Choroid plexus epithelial cell (primary cell): ENCODE results near the gene TMEM272.

ENCODE experiments used
- DNase-seq: peaks from one replicate; pipeline ENCODE4 v3.0.0-alpha.2; 2010; ENCODE audit warnings: low read depth
- H3K4me3 ChIP-seq: 2 replicates; pipeline ENCODE4 v1.5.1; 2011; ENCODE audit warnings: low read depth, mild to moderate bottlenecking, control low read depth, low read length, moderate library complexity
- TF ChIP-seq, protein P1 (sequence below): conservative IDR thresholded peaks from 2 replicates; pipeline ENCODE4 v1.5.1; 2011; ENCODE audit warnings: low read depth, mild to moderate bottlenecking, control low read depth, inconsistent platforms, low read length, moderate library complexity

Gene TMEM272

DNA sequence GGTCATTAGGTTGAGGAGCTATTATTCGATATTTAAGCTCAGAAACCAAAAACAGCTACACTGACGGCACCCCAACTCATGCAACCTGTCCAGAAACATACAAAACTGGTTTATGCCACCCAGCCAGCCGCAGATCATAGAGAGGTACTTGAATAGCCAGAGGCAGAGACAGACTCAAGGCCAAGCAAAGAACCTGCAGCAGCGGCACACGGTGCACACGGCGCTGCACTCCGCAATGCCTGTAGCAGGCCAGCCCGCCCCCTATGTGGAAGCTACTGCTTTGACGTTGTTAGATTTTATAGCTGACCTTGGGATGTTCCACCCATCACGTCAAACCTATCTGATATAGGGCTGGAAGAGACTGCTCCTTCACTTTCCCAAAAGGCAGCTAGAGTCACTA lies 29.1 kb downstream of the TMEM272 start:
- no peak overlapping the region for H3K4me3 ChIP-seq
- TF ChIP-seq, protein P1, sequence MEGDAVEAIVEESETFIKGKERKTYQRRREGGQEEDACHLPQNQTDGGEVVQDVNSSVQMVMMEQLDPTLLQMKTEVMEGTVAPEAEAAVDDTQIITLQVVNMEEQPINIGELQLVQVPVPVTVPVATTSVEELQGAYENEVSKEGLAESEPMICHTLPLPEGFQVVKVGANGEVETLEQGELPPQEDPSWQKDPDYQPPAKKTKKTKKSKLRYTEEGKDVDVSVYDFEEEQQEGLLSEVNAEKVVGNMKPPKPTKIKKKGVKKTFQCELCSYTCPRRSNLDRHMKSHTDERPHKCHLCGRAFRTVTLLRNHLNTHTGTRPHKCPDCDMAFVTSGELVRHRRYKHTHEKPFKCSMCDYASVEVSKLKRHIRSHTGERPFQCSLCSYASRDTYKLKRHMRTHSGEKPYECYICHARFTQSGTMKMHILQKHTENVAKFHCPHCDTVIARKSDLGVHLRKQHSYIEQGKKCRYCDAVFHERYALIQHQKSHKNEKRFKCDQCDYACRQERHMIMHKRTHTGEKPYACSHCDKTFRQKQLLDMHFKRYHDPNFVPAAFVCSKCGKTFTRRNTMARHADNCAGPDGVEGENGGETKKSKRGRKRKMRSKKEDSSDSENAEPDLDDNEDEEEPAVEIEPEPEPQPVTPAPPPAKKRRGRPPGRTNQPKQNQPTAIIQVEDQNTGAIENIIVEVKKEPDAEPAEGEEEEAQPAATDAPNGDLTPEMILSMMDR = no peak
- no peak for DNase-seq

DNA sequence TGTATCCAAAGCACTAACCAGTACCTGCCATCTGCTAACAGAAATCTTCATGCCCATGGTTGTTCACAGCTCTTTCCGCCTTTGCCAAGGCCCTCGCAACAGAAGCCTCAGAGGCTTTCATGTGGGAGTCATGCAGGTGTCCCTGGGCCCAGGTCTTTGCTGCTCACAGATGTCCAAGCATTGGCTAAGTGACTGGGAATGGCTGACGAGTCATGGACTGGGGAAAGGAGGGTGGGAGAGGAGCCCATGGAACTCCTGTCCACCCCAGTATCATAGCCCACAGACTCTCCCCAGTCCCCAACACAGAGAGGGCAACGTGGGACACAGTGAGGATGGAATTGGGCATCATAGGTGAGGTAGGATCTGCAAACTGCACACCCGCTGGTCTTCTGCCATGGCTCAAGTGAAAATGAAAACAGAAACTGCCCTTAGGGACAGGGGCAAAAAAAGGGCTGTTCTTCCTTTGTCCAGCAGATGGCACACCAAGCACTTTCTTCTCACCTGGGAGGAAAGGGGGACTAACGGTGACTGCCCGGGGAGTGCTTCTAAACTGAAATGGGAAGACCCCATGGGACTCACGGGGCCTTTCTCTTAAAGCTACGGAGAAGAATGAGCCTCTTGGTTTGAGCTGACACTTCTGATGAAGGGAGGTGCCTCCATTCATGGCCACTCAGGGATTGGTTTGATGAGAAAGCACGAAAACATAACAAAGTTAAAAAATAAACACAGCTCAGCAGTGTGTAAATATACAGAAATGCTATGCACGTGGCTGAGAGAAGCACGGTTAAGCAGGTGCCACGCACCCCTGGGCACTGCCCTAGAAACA lies 29.9 kb downstream of the TMEM272 start:
- peak overlapping the region; percentile 33 for H3K4me3 ChIP-seq
- TF ChIP-seq, protein P1 = peak; percentile 95
- peak; percentile 74 for DNase-seq

DNA sequence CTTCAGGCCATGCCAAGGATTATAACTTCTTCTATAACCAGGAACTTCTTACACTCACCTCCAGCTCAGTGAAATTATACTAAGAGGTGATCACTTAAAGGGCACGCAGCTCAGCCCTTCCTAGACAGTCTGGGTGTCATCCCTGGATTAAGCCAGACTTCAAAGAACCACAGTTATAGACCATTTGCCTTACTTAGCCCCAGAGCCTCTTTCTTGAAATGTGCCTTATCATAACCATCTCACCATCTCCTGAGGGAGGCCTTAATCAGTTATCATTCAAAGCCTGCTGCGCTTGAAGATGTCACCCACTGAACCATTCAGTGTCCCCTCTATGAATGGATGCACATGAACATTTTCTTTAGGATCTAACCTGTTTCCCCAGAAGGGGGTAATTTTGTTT lies 30.9 kb downstream of the TMEM272 start:
- TF ChIP-seq, protein P1 = no peak
- H3K4me3 ChIP-seq = no peak overlapping the region
- no peak for DNase-seq

DNA sequence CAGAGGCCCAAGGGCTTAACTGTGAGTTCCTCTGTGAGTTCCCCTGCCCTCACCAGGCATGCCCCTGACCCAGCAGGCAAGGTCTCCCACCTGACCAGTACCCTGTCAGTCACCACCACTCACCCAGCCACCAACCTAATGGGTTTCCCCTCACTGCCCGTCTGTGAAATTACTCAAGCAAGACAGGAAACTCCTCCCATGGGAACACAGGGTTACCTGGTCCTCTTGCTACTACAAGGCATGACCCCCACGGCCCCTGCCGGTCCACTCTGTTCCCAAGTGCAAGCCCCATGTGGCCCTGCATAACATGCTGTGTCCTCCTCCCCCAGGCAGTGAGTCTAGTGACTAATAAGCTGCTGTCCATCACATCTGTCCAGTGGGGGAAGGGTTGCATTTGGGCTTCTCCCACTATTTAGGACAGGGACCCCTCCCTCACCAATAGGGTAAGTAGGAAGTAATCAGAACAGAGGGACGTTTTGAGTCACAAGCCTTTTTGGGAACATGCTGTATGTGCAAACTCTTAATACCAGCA lies 33.0 kb downstream of the TMEM272 start:
- no peak for DNase-seq
- TF ChIP-seq, protein P1 = no peak
- no peak overlapping the region for H3K4me3 ChIP-seq

DNA sequence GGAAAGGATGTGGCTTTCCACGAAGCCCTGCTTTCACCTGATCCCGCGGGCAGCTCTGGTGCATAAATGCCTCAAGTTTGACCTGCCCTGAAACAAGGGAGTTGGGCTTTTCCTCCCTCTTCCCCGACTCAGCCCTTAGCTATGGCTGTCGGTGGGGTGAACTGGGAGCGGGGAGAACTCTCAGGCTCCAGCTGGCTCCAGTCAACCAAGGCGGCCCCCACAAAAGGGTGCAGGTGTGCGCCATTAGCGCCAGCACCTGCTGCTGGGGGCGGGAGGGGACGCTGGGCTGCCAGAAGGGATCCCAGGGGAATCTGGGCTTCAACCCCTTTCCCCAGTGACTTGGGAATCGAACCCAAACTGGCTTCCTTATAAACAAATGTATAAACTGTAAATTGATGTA lies 33.9 kb downstream of the TMEM272 start:
- no peak for DNase-seq
- H3K4me3 ChIP-seq = no peak overlapping the region
- TF ChIP-seq, protein P1 = no peak

DNA sequence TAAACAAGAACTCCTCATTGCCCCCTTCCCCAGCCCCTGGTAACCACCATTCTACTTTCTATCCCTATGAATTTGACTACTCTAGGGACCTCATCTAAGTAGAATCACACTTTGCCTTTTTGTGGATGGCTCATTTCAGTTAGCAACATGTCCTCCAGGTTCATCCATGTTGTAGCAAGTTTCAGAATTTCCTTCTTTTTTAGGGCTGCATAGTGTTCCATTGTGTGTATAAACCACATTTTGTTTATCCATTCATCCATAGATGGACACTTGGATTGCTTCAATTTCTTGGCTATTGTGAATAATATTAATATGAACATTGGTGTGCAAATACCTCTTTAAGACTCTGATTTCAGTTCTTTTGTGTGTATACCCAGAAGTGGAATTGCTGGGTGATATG lies 36.2 kb downstream of the TMEM272 start:
- TF ChIP-seq, protein P1 = no peak
- DNase-seq = no peak
- no peak overlapping the region for H3K4me3 ChIP-seq

DNA sequence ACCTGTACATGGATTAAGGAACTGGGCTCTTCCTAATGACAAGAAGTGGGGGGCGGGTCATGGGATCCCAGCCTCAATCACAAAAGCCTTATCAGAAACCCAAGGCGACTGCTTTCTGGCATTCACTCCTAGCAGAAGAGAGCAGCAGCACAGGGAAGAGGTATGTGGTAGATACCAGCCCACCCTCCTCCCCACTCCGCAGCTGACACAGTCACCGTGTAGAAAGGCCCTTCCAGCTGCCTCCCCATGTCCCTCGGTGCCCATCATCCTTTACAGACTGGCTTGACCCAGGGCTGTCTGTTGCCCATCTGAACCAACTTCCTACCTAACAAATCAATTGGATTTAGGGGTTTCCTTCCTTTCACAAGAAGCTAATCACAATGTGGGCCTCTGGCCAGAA lies 37.9 kb downstream of the TMEM272 start:
- DNase-seq = no peak
- TF ChIP-seq, protein P1 = no peak
- H3K4me3 ChIP-seq = no peak overlapping the region
